HL-60 (cell line): Measurements from ENCODE around the gene EPOP.

Experiments used
- DNase-seq, 2 experiments: peaks; one replicate each; pipeline ENCODE4 v3.0.0-alpha.2; 2010 to 2020; ENCODE audit warnings: low read depth in 1 of 2, low spot score in 1 of 2
- H3K27ac ChIP-seq: fragments of 250-450 bp; sonication (Bioruptor Pico); replicated peaks from 2 replicates; pipeline ENCODE4 v1.5.1; 2020; ENCODE audit warnings: mild to moderate bottlenecking, moderate library complexity
- H3K27me3 ChIP-seq: fragments of 250-450 bp; sonication (Bioruptor Pico); 2 replicates; pipeline ENCODE4 v1.5.1; 2021; ENCODE audit warnings: mild to moderate bottlenecking, moderate library complexity; ENCODE audit not compliant: insufficient read depth, poor library complexity, severe bottlenecking
- H3K4me3 ChIP-seq: replicated peaks from 2 replicates; pipeline ENCODE4 v1.5.1; 2011; ENCODE audit warnings: mild to moderate bottlenecking, control low read depth, low read length; ENCODE audit not compliant: insufficient read depth
- CTCF ChIP-seq: IDR thresholded peaks from one replicate; pipeline ENCODE4 v1.5.1; 2011; ENCODE audit warnings: low read length, control low read depth, inconsistent platforms; ENCODE audit not compliant: insufficient read depth
- GABPA ChIP-seq: IDR thresholded peaks from 2 replicates; pipeline ENCODE4 v1.6.1; 2012; ENCODE audit warnings: low read depth
- POLR2AphosphoS5 ChIP-seq: IDR thresholded peaks from 2 replicates; pipeline ENCODE4 v1.6.1; 2012; ENCODE audit warnings: low read depth
- SPI1 ChIP-seq: IDR thresholded peaks from 2 replicates; pipeline ENCODE4 v1.6.1; 2012; ENCODE audit warnings: low read depth, mild to moderate bottlenecking, borderline replicate concordance
- TF ChIP-seq, protein P1 (sequence below): IDR thresholded peaks from 2 replicates; pipeline ENCODE4 v1.6.1; 2012; ENCODE audit warnings: low read depth; ENCODE audit not compliant: insufficient replicate concordance

The EPOP gene

GRCh38 chr17:38719943-38720641 lies 45.3 kb upstream of the EPOP start:
- H3K4me3 ChIP-seq: no peak overlapping the region
- H3K27ac ChIP-seq: no peak overlapping the region
- no peak for DNase-seq
- no peaks in the 10 kb centered on the region for H3K27me3 ChIP-seq
- TF ChIP-seq POLR2AphosphoS5: no peak
- no peak for TF ChIP-seq SPI1
- no peak for TF ChIP-seq CTCF
- TF ChIP-seq, protein P1, sequence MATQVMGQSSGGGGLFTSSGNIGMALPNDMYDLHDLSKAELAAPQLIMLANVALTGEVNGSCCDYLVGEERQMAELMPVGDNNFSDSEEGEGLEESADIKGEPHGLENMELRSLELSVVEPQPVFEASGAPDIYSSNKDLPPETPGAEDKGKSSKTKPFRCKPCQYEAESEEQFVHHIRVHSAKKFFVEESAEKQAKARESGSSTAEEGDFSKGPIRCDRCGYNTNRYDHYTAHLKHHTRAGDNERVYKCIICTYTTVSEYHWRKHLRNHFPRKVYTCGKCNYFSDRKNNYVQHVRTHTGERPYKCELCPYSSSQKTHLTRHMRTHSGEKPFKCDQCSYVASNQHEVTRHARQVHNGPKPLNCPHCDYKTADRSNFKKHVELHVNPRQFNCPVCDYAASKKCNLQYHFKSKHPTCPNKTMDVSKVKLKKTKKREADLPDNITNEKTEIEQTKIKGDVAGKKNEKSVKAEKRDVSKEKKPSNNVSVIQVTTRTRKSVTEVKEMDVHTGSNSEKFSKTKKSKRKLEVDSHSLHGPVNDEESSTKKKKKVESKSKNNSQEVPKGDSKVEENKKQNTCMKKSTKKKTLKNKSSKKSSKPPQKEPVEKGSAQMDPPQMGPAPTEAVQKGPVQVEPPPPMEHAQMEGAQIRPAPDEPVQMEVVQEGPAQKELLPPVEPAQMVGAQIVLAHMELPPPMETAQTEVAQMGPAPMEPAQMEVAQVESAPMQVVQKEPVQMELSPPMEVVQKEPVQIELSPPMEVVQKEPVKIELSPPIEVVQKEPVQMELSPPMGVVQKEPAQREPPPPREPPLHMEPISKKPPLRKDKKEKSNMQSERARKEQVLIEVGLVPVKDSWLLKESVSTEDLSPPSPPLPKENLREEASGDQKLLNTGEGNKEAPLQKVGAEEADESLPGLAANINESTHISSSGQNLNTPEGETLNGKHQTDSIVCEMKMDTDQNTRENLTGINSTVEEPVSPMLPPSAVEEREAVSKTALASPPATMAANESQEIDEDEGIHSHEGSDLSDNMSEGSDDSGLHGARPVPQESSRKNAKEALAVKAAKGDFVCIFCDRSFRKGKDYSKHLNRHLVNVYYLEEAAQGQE: no peak
- no peak for TF ChIP-seq GABPA

DNA sequence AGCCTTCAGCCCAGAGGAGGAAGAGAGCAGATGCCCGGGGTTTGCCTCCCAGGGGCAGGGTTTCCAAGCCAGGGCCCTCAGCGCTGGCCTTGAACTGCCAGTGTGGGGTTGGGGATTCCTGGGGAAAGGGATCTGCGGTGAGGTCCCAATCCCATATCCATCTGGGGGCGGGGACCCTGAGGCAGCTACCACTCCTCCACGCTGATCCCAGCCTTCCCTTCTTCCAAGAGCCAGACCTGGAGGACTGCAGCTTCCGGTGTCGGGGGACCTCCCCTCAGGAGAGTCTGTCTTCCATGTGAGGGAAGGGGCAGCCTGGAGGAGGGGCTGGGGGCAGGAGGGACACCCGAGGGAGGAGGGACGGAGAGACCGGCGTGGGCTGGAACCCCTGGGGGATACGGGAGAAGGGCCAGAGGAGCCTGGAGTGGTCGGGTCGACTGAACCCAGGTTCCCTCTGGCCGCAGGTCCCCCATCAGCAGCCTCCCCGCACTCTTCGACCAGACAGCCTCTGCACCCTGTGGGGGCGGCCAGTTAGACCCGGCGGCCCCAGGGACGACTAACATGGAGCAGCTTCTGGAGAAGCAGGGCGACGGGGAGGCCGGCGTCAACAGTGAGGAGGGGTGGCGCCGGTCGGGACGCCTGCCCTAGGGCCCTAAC lies 44.7 kb upstream of the EPOP start:
- no peak for DNase-seq
- H3K27ac ChIP-seq: no peak overlapping the region
- H3K27me3 ChIP-seq: no peaks in the 10 kb centered on the region
- H3K4me3 ChIP-seq: no peak overlapping the region
- TF ChIP-seq POLR2AphosphoS5: no peak
- TF ChIP-seq SPI1: no peak
- no peak for TF ChIP-seq GABPA
- TF ChIP-seq, protein P1: no peak
- no peak for TF ChIP-seq CTCF

DNA sequence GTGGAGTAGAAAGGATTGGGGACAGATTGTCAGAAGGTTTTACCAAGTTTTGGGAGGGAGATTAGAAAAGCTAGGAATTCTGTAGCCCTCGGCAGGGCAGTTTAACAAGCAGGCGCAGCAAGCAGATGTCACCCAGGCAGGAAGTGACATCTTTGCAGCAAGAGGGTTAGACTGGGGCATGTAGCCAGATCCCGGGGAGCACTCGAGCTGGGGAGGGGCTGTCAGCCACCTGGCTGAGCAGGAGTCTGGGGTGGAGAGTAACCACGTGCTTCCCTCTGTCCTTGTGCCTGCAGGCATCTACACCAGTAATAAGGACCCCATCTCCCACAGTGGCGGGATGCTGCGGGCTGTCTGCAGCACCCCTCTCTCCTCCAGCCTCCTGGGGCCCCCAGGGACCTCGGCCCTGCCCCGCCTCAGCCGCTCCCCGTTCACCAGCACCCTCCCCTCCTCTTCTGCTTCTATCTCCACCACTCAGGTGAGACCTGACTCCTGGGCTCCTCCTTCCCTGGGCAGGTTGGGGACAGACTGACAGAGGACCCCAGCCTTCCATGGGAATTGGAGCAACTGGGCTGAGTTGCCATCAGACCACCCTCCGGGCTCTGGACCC lies 42.5 kb upstream of the EPOP start:
- DNase-seq: no peak
- TF ChIP-seq, protein P1: no peak
- TF ChIP-seq CTCF (no peak), SPI1 (no peak), GABPA (no peak), POLR2AphosphoS5 (no peak)
- Histone ChIP-seq H3K4me3 (no peak overlapping the region), H3K27me3 (no peaks in the 10 kb centered on the region), H3K27ac (no peak overlapping the region)
